ENCODE data around the gene TMC1.
"Not testable (repeated sequence)": the region's sequence is repeated elsewhere in the genome, so short reads cannot be mapped to it uniquely, and the experiment has no call there.

Gene TMC1

GRCh38 chr9:72521416-72521815, at the start of gene TMC1:
Gene TMC1, plus strand, starts transcription at chr9:72521608. Its CDS starts 127,041 bp downstream, at chr9:72648649.
- DNase-seq: not testable (repeated sequence)

DNA sequence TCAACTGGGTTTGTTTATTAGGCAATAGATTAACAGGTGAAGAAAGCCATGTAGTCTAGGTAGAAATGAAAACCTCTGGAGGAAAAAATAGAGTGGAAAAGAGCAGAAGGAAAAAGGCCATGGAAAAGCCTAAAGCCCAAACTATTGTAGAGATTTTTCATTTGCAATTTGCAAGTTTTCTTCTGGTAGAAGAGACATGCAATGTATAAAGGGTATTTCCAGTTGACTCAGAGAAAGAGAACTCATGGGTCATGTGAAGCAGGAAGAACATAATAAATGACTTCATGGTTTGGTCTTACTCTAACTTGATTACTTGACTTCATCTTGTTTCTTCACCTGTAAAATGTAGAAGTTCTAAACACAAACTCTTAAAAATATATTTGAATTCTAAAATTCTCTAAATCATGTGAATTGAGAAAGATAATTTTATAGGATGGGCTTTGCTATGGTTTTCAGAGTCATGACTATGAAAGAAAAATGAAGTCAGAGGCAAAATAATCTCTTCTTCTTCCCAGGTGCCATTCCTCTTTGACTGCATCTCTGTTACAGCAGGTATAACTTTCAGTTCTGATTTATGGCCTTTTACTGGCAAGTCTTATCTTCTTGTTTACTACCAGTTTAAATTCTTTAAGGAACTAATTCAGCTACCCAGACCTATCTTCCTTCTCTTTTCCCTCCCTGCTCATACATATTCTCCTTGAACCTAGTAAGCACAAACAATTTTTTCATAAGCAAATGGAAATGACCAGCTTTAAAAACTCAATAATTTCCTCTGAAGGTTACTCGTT, 47.7 kb upstream of the TMC1 start:
- no peak for DNase-seq

DNA sequence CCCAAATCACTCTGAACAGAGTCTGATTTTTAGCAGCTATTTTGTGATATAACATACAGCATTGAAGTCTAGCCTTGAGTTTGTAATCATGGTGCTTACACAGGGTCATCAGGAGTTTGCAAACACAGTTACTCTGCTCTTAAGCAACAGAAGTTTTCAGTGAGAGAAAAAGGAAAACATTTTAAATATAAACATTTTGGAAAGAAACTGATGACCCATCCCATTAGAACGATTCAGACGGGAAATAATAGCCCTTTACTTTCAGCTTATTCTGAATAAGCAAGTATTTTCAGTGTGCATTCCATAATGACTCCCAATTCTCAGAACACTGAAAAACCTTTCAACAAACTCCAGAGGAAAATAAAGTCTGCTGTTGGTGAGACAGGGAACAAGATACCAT, 46.7 kb upstream of the TMC1 start:
- no peak for DNase-seq

DNA sequence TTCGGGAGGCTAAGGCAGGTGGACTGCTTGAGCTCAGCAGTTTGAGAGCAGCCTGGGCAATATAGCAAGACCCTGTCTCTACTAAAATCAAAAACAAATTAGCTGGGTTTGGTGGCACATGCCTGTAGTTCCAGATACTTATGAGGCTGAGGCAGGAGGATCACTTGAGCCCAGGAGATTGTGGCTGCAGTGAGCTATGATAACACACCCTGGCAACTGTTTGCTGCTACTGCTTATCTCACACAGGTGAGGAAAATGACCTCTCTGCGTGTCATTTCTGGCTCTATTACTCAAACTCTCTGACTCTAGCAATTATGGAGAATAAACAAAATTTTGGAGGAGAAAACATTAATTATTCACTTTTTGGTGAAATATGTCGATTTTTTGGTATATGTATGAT, 45.3 kb upstream of the TMC1 start:
- no peak for DNase-seq

DNA sequence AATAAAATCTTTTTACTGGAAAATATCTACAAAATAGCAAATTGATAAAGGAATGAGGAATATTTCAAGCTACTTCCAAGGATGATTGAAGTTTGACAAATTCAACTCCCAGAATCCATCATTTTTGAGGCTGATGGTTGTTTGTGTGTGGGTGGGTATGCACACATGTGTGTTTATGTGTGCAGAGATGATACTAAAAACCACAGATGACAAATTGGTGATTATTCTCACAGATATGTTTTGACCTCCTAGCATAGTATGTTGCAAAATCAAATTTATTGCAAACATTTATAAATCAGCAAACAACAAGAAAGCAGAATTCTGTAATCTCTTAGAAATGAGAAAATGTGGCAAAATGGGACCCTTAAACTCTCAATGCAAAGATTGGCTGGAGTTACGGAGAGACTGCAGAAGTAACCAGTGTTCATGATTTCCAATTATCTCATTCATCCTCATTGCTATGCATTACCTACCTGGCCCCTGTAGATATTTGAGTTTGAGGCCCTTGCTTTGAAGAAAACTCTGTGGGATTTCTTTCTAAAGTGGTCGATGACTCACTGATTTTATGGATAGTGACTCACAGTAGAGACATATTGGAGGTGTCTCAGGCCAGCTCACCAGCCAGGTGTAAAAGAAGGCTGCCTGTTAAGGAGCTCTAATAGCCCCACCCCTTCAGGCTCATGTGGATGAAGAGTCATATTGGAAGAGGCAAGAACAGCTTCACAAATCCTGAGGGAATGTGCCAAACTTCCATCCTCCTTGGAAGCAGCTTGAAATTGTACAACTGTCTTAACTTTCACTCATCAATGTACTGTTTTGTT, 44.6 kb upstream of the TMC1 start:
- DNase-seq: no peak

GRCh38 chr9:72477930-72478518, 43.4 kb upstream of the TMC1 start:
- DNase-seq: no peak

DNA sequence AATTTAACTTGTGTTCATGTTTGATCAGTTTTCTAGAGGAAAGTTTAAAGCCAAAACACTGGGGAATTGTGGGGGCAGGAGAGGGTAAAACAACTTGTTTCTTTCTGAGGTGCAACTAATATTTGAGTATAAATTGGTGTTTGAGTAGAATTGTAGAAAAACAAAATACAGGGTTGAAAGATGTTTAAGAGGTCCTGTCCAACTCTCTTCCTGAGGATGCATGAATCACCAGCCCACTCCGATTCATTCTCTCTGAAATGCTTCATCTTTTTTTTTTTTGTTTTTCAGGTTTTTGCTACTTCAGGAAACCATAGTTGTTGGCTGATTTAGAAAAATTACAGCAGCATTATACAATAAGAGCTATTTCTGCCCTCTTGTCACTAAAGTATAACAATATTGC, 42.4 kb upstream of the TMC1 start:
- no peak for DNase-seq

DNA sequence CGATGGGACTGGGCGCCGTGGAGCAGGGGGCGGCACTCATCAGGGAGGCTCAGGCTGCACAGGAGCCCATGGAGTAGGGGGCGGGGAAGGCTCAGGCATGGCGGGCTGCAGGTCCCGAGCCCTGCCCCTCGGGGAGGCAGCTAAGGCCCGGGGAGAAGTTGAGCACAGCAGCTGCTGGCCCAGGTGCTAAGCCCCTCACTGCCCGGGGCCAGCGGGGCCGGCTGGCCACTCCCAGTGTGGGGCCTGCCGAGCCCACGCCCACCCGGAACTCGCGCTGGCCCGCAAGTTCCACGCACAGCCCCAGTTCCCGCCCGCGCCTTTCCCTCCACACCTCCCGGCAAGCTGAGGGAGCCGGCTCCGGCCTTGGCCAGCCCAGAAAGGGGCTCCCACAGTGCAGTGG, 41.1 kb upstream of the TMC1 start:
- DNase-seq: not testable (repeated sequence)

- no peak for DNase-seq
Measured at GRCh38 chr9:72480921-72481320, 40.5 kb upstream of the TMC1 start.

DNA sequence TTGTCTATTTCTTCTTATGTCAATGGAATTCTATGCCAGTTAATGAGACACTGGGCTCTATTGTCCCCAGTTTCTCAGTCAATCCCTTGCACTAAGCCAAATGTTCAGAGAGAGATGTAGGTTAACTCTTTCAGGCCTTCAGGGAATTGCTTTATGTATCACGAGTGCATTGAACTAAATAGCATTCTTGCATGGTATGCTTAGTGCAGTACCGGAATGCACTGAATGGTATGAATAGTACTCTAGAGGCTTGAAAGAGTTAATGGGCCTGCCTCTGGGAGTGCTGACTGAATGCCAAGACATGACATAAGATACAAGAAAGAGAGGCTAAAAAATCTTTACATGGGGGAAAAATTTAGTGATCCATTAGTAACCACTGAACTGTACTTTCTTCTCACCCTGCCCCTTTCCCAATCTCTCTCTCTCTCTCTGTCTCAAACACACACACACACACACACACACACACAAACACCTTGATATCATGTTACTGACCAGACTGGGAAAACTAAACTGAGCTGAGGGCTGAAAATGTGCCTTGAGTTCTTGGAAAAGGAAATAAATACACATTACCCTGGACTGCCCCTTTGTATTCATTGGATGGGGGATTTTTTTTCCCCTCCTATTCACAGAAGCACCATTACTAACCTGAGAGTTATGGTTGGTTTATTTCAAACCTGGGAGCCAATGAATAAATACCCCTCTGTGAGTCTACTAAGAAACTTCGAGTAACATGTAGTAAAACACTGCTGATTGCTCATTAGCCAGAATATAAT, 35.4 kb upstream of the TMC1 start:
- peak in 4 of 51 donors; percentile 2 to 46 (median 10) for DNase-seq

- DNase-seq: no peak
Measured at GRCh38 chr9:72486594-72486955, 34.8 kb upstream of the TMC1 start.

DNA sequence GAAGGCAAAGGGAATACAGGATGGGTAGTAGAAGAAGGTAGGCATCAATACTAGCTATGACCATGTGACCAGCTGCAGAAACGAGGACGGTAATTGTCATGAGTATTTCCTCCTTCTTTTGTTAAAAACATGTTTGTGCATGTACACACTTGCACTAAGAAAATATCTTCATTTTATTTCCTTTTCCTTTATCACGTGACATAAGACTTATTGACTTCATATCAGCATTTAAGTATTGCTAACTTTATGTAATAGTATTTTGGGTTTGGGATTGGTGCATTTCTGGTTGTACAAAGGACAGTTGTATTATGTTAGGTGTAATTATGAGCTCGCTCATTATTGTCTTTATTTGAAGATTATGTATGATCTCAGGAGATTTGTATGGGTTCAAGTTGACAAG, 33.7 kb upstream of the TMC1 start:
- DNase-seq: not testable (repeated sequence)

GRCh38 chr9:72489986-72490385, 31.4 kb upstream of the TMC1 start:
- no peak for DNase-seq

- no peak for DNase-seq
Measured at GRCh38 chr9:72491242-72491641, 30.2 kb upstream of the TMC1 start.

DNA sequence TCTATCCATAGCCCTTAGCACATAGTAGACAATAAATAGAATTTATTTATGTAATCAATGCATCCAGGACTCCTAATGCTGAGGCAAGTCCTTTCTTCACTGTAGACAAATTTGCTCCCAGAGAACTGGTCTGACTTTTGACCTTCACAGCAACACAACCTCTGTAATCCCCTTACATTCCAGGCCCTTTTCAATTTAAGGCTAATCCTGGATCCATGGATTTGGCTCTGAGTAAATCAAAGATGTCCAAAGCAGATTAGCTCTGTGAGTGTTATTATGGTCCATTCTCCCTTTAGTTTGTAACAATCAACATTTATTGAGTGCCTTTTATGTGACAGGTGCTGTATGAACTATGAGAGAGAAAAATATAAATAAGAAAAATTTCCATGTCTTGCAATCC, 27.4 kb upstream of the TMC1 start:
- no peak for DNase-seq

DNA sequence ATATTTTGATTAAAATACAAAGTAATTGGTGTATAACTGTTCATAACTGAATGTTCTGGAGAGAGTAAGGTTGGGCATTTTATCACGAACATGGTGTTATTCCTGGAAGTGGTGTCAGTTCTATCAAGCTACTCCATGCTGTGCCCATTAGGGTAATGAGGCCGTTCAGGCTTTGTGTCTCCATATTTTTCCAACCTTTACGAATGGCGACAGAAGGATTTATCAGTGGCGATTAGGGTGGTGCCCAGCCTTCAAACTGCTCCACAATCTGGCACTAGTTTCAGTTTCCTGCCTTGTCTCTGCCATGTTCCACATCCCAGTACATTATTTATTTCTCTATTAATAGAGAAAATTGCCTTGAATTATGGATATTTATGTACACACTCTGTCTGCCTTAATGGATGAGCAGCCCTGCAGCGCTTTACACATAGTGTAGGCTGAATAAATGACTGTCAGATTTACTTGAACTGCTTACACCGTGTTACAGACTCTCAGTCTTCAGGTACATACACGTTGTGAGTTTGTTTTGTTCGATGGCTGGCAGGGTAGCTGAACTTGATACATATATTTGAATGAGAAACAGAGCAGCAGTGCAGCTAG, 23.9 kb upstream of the TMC1 start:
- no peak for DNase-seq

- DNase-seq: no peak
Measured at GRCh38 chr9:72506615-72507014, 14.8 kb upstream of the TMC1 start.

- peak in 1 of 51 donors; percentile 31 for DNase-seq
Measured at GRCh38 chr9:72509053-72509452, 12.4 kb upstream of the TMC1 start.

DNA sequence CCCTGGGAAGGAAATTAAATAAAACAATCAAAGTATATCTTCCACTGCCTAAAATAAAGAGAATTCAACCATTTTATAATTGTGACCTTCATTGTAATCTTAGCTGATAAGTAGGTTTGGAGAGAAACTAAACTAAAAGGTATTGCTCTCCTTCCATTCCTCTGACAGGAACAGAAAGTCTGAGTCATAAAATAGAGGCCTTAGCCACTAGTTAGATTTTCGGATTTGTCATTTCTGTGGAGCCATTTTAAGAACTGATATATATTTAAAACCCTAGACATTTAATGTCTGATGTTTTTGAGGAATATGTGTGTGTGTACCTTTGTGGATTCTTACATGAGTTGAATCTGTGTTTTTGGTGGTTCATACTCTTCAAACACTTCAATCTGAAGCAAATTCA, 11.8 kb upstream of the TMC1 start:
- DNase-seq: peak in 1 of 51 donors; percentile 31

GRCh38 chr9:72521011-72521410, 397 bp upstream of the TMC1 start:
- not testable (repeated sequence) for DNase-seq

Measured in hypothalamus (tissue), 51 donors.